Thyroid gland (tissue), 4 donors: ENCODE results near the gene PRKACA. TPM values are rescaled to one million over a fixed set of nuclear protein-coding genes. Genes with fewer than 3 reads are reported as not detected.

Experiments
- DNase-seq, 2 donors: peaks; one replicate each; pipeline ENCODE4 v3.0.0-alpha.2; 2019
- H3K27ac ChIP-seq, 3 donors: fragments of 200-600 bp; sonication (generic); 1 replicate in 2 of 3; 2 replicates in 1 of 3; pipeline ENCODE4 v1.5.1; 2016 to 2019; ENCODE audit warnings: mild to moderate bottlenecking in 1 of 3, moderate library complexity in 1 of 3
- H3K27me3 ChIP-seq: fragments of 200-600 bp; sonication (generic); one replicate; pipeline ENCODE4 v1.5.1; 2019
- H3K36me3 ChIP-seq, 2 donors: fragments of 200-600 bp; sonication (generic); one replicate each; pipeline ENCODE4 v1.5.1; 2016 to 2019
- H3K4me1 ChIP-seq, 2 donors: fragments of 200-600 bp; sonication (generic); one replicate each; pipeline ENCODE4 v1.5.1; 2017 to 2019
- H3K4me3 ChIP-seq, 3 donors: fragments of 200-600 bp; sonication (generic); replicated peaks in 1 of 3; 1 replicate in 2 of 3; 2 replicates in 1 of 3; pipeline ENCODE4 v1.5.1; 2016; ENCODE audit warnings: mild to moderate bottlenecking in 1 of 3
- H3K9me3 ChIP-seq: fragments of 200-600 bp; sonication (generic); one replicate; pipeline ENCODE4 v1.5.1; 2017
- CTCF ChIP-seq, 6 experiments: fragments of 200-600 bp in 3 of 6; fragments of 450-650 bp in 3 of 6; sonication (generic) in 3 of 6; IDR thresholded peaks; one replicate each; pipeline ENCODE4 v1.5.1; 2016 to 2019; ENCODE audit warnings: antibody characterized with exemption in 6 of 6, mild to moderate bottlenecking in 2 of 6, inconsistent platforms in 1 of 6, moderate library complexity in 1 of 6
- POLR2A ChIP-seq, 2 donors: fragments of 450-650 bp; IDR thresholded peaks; one replicate each; pipeline ENCODE4 v1.6.1; 2017; ENCODE audit warnings: antibody characterized with exemption in 2 of 2, mild to moderate bottlenecking in 2 of 2, moderate library complexity in 1 of 2
- WGBS, 2 donors: methylation state at CpG; one replicate each; pipeline ENCODE4 v1.1.5; 2017; 5-methylcytosine and 5-hydroxymethylcytosine counted together
- intact Hi-C: fragments of 100-400 bp; cut with DNase I; formaldehyde crosslinking; loops from one replicate; pipeline ENCODE4 v1.15.1; 2023
- total RNA-seq, 4 donors: library from RNA; depleted of rRNA; stranded (reverse); fragments of >200 nt; gene quantifications; one replicate each; pipeline ENCODE4 v1.2.3, GENCODE V29; 2016

Gene PRKACA
- total RNA-seq, 4 donors from 2014 or later = 33.2 to 69.4 (median 55.5) TPM

DNA sequence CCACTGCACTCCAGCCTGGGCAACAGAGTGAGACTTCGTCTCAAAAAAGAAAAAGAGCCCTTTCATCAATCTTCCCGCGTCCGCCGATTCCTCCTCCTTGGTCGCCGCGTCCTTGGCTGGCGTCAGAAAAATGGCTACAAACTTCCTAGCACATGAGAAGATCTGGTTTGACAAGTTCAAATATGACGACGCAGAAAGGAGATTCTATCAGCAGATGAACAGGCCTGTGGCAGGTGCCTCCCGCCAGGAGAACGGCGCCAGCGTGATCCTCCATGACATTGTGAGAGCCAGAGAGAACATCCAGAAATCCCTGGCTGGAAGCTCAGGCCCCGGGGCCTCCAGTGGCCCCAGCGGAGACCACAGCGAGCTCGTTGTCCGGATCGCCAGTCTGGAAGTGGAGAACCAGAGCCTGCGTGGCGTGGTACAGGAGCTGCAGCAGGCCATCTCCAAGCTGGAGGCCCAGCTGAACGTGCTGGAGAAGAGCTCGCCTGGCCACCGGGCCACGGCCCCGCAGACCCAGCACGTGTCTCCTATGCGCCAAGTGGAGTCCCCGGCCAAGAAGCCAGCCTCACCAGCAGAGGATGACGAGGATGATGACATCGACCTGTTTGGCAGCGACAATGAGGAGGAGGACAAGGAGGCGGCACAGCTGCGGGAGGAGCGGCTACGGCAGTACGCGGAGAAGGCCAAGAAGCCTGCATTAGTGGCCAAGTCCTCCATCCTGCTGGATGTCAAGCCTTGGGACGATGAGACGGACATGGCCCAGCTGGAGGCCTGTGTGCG lies 47.1 kb downstream of the PRKACA start:
- no peak overlapping the region for H3K4me3 ChIP-seq
- TF ChIP-seq CTCF (IDR thresholded peaks at IDR 0.05) (no peak), POLR2A (IDR thresholded peaks at IDR 0.05) (no peak)
- no peaks in the 10 kb centered on the region for H3K27me3 ChIP-seq
- WGBS, 2 donors = 94 to 97% methylated on average over 33 to 43 of the region's 43 CpGs
- intact Hi-C loops = loop anchor here (5.0 kb wide), 1 partner anchor 113 kb away; no protein-coding TSS in a partner anchor
- H3K27ac ChIP-seq = no peak overlapping the region
- no peaks in the 10 kb centered on the region for H3K36me3 ChIP-seq
- H3K9me3 ChIP-seq = no peaks in the 10 kb centered on the region
- DNase-seq = no peak
- peaks cover 11 to 19% of the 10 kb centered on the region in 2 donors for H3K4me1 ChIP-seq

DNA sequence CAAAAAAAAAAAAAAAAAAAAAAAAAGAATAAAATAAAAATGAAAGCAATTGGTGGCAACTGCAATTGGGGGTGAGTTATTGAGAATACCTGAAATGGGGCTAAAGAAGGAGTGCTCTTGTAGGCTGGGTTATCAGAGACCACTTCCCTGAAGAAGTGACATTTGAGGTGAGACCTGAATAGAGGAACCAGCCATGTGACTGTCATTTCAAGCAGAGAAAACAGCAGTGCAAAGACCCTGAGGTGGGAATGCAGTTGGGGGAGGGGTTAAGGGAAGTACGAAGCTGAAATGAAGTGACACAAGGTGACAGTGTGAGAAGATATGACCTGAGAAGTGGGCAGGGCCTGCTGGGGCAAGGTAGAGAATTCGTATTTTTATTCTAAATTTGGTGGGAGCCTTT lies 51.4 kb downstream of the PRKACA start:
- no peak overlapping the region for H3K4me3 ChIP-seq
- no peak for DNase-seq
- no peaks in the 10 kb centered on the region for H3K27me3 ChIP-seq
- H3K27ac ChIP-seq = no peak overlapping the region
- TF ChIP-seq POLR2A (IDR thresholded peaks at IDR 0.05) (no peak), CTCF (IDR thresholded peaks at IDR 0.05) (no peak)
- no peaks in the 10 kb centered on the region for H3K9me3 ChIP-seq
- intact Hi-C loops = no loop called here
- WGBS, 2 donors = 72 to 82% methylated on average over 2 of the region's 2 CpGs
- no peaks in the 10 kb centered on the region for H3K36me3 ChIP-seq
- H3K4me1 ChIP-seq = peaks cover 6 to 7% of the 10 kb centered on the region in 2 donors

DNA sequence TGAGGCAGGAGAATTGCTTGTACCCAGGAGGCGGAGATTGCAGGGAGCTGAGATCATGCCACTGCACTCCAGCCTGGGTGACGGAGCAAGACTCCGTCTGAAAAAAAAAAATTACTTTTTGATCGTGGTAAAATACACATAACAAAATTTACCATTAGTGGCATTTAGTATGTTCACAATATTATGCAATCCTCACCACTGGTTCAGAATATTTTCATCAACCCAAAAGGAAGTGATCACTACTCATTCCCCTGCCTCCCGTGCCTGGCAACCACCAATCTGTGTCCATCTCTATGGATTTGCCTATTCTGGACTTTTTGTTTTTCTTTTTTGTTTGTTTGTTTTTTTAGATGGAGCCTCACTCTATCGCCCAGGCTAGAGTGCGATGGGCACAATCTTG lies 54.5 kb downstream of the PRKACA start:
- intact Hi-C loops = no loop called here
- Histone ChIP-seq H3K27me3 (no peaks in the 10 kb centered on the region), H3K27ac (no peak overlapping the region), H3K4me3 (no peak overlapping the region), H3K9me3 (no peaks in the 10 kb centered on the region), H3K4me1 (peaks cover 11 to 35% of the 10 kb centered on the region in 2 donors), H3K36me3 (no peaks in the 10 kb centered on the region)
- TF ChIP-seq CTCF (IDR thresholded peaks at IDR 0.05) (no peak), POLR2A (IDR thresholded peaks at IDR 0.05) (no peak)
- 78 to 81% methylated on average over 7 of the region's 7 CpGs for WGBS, 2 donors
- DNase-seq = no peak

DNA sequence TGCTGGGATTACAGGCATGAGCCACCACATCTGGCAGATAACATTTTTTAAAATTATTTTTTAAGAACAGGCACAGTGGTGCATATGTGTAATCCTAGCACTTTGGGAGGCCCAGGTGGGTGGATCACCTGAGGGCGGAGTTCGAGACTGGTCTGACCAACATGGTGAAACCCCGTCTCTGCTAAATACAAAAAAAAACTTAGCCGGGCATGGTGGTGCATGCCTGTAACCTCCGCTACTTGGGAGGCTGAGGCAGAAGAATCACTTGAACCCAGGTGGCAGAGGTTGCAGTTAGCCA lies 55.1 kb downstream of the PRKACA start:
- Histone ChIP-seq H3K4me3 (no peak overlapping the region), H3K27me3 (no peaks in the 10 kb centered on the region), H3K36me3 (no peaks in the 10 kb centered on the region), H3K9me3 (no peaks in the 10 kb centered on the region), H3K4me1 (peaks cover 16 to 41% of the 10 kb centered on the region in 2 donors), H3K27ac (peak overlapping the region in 1 of 3 donors; percentile 87)
- intact Hi-C loops = no loop called here
- 77 to 88% methylated on average over 5 of the region's 5 CpGs for WGBS, 2 donors
- TF ChIP-seq POLR2A (IDR thresholded peaks at IDR 0.05) = no peak
- TF ChIP-seq CTCF (IDR thresholded peaks at IDR 0.05) = no peak
- DNase-seq = no peak

DNA sequence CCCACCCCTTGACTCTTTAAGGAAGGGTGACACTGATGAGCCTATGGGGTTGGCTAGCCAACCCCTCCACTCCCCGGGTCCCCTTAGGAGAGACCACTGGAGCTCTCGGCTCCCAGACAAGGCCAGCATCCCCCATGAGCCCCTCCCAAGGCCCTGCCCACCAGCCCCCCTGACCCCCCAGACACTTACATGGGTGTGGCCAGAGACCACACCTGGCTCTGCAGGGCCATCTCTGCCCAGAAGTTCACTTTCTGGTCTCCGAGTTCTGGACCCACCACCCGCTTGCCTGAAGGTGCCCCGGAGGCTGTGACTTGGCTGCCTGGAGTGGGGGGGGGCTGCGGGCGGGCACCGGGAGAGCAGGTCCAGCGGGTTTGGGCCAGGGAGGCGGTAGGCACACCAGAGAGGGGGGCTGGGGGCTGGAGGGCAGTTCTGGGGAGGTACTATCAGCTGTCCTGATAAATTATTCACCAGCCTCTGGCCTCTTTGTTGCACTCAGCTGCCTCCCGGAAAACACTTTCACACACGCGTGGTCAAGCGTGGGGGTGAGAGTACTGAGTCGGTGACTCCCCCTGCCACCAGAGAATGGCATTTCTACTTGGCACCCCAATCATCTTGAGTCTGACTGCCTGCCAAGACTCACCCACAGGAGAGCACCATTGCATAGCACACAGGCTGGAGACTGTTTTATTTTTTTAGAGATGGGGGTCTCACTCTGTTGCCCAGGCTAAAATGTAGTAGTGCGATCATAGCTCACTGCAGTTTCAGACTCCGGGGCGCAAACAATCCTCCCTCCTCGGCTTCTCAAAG lies 55.6 kb downstream of the PRKACA start, which contains the start of gene PALM3:
PALM3 (minus strand) TSS at position 326 of the 807 bp plus-strand sequence; CDS start at position 230, 96 bp downstream.
- peak within 1 kb of the TSS in 2 of 3 donors; percentile 34 to 40 for H3K4me3 ChIP-seq
- H3K4me1 ChIP-seq = peaks cover 16 to 45% of the 10 kb centered on the region in 2 donors
- WGBS, 2 donors = 37% methylated on average over 12 to 18 of the region's 19 CpGs
- DNase-seq = peak; percentile 95 to 96
- intact Hi-C loops = no loop called here
- H3K27me3 ChIP-seq = no peaks in the 10 kb centered on the region
- TF ChIP-seq CTCF (IDR thresholded peaks at IDR 0.05) (peak in 4 of 6 experiments; percentile 19 to 38 (median 28)), POLR2A (IDR thresholded peaks at IDR 0.05) (no peak)
- H3K36me3 ChIP-seq = no peaks in the 10 kb centered on the region
- H3K9me3 ChIP-seq = no peaks in the 10 kb centered on the region
- H3K27ac ChIP-seq = peak within 1 kb of the TSS; percentile 68 to 87 (median 86)
